Hypothalamus (tissue), 51 donors: ENCODE results near the gene ANP32B.
"Not testable (repeated sequence)": the region's sequence is repeated elsewhere in the genome, so short reads cannot be mapped to it uniquely, and the experiment has no call there.

Experiments
- DNase-seq, 51 donors: peaks; one replicate each; lab custom pipeline; 2025; lab: John Stamatoyannopoulos, UW

ANP32B gene

DNA sequence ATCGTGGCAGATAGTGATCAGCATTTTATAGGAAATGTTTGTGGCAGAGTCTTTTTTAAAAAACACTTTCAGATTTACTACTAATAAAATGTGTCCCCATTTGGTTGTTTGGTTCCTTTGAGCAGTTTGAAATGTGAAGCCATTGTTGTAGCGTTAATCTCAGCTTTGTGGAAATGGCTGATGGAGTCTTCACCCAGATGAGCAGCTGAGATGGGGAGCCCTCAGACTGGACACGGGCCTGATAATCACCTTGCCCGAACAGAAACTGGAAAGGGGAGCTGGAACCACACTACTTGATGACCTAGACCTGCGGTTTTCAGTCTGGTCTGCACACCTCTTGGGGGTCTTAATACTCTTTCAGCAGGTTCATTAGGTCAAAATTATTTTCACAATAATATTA is 20.6 kb upstream of the ANP32B start:
- no peak for DNase-seq

DNA sequence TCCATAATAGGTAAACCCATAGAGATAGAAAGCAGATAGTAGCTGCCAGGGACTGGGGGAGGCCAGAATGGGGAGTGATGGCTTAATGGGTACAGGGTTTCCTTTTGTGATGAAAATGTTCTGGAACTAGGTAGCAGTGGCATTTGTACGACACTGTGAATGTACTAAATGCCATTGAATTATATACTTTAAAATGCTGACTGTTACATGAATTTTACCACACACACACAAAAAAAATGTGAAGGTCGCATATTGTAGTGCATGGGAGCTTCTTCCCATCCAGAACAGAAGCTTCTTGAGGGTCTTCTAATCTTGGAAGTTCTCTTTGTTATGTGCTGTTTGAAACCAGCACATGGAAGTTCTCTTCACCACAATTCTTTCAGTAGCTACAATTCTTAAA is 19.9 kb upstream of the ANP32B start:
- no peak for DNase-seq

DNA sequence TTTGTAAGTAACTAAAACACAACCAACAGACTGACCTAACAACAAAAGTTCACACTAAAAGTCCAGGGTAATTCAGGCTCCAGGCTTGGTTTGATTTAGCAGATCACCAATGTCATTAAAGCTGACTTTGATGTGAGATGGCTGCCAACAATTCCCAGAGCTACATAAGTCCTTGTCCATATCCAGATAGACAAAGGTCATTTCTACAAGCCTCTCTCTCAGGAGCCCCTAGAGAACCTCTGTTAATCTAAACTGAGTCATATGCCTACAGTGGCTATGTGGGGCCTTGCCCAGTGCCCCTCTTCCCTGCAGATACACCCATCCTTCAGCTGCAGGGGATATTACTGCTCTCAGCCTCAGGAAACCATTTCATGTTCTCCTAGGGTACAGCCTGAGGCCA is 18.2 kb upstream of the ANP32B start:
- DNase-seq = no peak

DNA sequence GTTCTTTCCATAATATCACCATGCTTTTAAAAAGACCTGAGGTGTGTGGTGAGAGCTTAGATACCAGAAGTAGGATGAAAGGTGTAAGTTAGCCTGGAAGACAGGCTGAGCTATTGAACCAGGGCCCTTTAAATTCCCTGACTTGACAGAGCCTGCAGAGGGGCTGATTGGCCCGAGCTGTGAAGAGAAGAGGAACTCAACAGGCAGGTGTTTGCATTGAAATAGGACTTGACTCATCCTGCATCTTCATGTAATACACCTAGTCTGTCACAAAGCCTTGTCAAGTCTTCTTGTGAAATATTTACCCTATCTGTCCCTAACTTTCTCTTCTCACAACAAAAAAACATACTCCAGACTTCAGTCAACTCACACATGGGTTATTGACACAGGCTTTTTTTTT is 16.6 kb upstream of the ANP32B start:
- DNase-seq = no peak

DNA sequence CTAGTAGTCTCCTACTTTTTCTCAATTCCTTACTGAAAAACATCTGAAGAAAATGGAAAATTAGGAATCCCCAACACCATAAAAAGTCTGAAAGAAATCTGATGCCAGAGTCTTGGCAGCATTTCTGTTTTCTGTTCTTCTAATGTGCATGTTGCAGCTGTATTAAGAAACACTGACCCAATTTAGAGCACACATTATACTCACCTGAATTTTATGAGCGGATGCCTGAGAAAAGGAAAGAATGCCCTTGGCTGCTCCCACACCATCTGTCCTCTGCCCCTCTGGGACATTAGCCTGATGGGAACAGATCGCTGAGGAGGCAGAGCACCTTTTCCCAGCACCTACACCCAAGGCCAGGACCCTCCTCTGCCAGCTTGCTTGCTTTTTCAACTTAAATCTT is 14.1 kb upstream of the ANP32B start:
- no peak for DNase-seq

DNA sequence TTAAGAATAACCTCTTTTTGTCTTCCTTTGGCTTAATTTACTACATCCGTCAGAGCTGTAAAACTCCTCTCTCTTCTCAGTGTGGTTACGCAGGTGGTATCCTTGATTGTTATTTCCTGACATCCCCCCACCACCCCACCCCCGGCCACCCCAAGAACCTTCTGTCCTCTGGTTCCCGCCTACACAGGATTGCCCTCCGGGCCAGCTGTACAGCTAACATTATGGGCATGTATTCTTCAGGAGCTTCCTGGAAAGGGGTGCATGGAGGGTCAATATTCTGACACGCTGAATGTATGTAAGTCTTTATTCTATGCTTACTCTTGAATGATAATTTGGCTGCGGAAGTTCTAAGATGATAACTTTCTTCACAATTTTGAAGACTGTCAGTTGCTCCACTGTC is 13.0 kb upstream of the ANP32B start:
- no peak for DNase-seq

DNA sequence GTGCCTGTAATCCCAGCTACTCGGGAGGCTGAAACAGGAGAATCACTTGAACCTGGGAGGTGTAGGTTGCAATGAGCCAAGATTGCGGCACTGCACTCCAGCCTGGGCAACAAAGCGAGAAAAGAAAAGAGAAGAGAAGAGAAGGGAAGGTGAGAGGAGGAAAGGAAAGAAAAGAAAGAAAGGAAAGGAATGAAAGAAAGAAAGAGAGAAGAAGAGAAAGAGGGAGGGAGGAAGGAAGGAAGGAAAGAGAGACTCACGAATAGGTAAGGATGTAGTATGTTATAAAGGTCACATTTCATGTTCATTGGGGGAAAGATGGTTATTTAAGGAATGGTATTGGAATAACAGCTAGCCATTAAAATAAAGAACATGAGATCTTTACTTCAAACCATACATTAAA is 10.4 kb upstream of the ANP32B start:
- no peak for DNase-seq

DNA sequence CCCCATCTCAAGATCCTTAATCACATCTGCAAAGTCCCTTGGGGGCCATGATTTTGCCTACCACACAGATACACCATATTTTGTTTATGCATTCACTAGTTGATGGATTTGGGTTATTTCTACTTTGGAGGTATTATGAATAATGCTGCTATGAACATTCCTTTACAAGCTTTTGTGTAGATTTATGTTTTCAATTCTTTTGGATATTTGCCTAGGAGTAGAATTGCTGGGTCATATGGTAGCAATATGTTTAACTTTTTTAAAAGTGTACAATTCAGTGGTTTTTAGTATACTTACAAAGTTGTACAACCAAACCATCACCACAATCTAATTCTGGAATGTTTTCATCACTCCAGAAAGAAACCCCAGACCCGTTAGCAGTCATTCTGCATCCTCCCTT is 7.8 kb upstream of the ANP32B start:
- DNase-seq = no peak

DNA sequence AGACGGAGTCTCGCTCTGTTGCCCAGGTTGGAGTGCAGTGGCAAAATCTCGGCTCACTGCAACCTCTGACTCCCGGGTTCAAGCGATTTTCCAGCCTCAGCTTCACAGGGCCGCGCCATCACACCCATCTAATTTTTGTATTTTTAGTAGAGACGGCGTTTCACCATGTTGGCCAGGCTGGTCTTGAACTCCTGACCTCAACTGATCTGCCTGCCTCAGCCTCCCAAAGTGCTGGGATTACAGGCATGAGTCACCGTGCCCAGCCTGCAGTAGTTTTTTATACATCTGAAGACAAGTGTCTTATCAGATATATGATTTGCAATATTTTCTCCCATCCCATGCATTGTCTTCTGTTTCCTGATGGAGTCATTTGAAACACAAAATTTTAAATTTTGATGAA is 6.5 kb upstream of the ANP32B start:
- not testable (repeated sequence) for DNase-seq

DNA sequence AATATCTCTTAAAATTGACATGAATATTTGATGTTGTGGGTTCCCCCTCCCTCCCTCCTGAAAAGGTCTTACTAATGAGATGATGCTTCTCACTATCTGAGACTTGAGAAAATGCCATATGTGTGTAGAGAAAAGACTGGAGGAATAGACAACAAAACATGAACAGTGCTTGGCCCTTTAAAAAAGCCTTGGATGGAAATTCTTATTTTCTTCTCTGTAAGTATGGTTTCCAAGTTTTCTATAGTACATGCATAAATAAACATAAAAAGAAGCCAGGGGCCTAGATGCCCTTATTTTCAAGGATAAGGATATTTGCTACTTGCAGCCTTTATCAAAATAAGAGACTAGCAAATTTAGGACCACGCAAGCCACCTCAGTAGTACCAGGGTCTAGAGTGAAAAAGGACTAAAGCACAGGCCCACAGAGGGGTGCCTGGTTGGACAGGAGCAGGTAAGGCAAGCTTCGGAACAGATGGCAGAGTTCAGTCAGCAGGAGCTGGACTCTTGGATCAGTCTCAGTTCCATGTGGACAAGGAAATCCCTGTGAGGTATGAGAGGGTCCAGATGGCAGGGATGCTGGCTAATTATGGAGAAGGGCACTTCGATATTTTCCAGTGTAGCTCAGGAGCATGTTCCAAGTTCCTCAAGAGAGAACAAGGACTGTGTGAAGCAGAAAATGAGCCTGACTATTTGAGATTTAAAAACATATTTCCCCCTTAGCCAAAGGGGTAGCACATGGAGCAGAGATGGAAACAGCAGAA is 4.6 kb upstream of the ANP32B start:
- no peak for DNase-seq

DNA sequence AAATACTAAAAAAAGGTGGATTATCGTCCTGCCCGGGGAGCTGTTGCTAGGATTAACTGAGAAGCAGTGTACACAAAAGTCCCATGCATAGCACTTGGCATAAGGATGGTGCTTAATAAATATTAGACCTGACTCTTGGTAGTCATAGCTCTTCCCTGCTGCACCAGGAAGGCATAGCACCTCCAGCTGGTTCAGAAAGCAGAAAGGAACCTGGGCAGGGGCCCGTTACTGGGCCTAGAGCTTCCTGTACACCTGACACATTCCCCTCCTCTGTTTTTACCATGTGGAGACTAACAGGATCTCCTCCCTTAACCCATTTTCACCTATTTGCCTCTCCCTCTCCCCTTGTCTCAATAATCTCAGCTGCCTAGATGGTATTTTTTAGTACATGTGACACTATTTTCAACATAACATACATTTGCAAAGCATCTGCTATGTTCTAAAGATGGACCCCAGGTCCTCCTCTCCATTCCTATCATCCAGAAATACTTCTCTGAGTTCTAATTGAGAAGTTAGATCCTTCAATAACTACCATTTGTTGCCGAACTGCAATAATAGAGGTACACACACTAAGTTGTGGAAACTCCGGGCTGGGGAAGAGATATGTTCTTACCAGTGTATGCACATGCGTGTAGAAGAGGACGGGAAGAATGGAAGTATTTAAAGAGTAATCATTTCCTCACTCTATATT is 3.2 kb upstream of the ANP32B start:
- peak in 1 of 51 donors; percentile 43 for DNase-seq

DNA sequence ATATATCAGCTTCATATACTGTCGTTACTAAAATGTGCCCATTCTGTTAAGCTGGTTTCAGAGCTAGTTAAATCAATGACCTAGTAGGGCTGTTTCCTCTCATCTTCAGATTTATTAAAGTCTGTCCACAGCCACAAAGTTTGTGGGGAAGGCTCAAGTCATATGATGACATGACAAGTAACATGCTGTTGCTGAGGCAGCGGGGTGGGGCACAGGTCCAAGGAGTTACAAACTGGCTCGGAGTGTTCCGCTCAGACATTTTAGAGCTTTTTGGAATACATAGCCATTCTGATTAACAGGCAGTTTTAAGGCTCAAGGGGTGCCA is 2.7 kb upstream of the ANP32B start:
- DNase-seq = peak in 12 of 51 donors; percentile 6 to 49 (median 12)

DNA sequence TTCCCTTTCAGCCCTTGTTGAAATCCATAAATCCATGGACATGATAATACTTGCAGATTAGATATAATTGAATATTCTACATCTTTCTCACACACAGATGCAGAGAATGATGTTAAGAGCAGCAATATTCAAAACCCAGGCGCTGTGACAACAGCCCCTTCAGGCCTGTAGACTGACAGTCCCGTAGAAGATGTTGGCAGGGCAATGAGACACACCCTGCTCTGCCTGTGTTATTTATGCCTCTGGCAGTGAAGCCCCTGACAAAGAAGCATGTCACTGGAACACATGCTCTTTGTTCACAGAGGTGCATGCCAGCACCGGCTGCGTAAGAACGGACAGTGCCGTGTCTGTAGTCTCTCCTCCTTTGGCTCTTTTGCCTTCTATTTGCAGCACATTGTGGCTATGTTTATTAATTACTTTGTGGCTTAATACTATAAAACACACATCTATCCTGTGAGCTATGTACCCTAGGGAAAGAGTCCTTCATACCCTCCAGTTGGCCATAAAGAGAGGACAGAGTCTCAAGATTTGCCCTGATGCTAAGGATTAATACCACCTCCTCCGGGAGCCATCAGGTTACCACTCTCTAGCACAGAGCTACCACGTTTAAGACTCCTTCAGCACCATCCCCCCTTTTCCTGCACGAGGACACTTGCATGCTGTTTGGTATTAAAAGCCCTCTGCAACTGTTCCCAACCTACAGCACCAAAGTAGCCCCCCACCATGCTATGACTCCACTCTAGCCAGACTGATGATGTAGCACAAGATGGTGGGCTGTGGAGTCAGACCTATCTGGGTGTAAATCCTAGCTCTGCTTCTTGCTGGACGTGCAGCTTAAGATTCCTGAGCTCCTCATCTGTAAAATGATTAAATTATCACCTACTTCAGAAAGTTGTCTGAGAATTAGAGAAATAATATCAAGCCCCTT is 2.0 kb upstream of the ANP32B start:
- DNase-seq = peak in 39 of 51 donors; percentile 8 to 80 (median 54)

DNA sequence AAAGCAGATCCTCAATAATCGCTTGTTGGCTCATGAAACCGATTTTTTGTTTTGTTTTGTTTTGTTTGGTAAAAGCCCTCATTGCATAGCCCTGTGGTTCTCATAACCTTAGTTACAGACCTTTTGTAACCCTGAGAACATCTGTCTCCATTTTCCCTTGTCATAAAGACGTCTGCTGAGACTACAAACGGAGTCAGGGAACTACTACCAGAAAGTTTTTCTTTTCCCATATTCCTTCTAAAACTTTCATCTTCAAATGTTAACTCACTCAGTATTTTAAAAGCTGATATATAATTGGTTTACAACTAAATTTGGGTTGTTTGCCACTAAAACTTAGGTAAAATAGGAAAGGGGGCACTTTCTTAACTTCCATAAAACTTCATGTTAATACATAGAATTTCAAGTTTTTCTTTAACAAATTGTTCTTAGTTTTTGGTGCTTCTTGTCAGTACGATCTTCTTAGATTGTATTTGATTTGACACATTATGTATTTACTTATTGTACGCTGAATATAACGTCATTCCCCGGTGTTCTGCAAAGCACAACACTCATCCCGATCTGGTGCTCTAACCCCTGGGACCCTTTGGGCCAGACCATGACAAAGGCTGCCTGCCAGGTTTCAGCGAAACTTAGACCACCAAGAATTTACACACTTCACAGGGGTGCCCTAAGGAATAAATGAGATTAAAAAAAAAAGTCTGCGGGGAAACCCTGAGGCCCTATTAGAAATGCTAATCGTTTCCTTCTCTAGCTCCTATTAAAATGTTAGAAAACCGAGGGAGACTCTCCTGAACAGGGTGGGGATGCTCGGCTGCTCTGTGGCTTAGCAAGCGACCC is 1.1 kb upstream of the ANP32B start:
- peak in 1 of 51 donors; percentile 38 for DNase-seq

DNA sequence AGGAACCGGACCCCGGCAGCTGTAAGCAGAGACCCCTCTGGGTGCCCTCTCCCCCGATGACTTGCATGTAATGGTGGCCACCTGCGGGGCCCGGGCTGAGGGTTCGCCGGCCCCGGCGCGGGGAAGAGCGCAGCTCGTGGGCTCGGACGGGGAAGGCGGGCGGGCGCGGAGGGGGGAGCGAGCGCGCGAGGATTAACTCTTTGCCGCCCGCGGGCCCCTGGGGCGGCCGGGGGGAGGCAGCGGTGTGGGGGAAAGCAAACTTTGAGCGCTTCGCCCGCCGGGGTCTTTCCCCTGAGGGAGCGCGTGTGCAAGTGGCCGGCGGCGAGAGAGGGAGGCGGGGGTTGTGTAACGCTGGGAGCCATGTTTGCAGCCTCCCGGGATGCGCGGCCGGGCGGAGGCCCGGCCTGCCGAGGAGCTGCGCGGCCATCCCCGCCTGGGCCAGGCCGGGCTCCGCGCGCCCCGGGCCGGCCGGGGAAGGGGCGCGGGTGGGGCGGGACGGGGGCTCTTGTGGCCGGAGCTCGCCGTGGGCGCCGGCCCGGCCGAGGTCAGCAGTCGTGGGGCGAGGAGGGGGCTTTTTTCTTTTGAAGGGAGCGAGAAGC is 547 bp downstream of the ANP32B start:
- DNase-seq = peak in 36 of 51 donors; percentile 15 to 86 (median 60)

DNA sequence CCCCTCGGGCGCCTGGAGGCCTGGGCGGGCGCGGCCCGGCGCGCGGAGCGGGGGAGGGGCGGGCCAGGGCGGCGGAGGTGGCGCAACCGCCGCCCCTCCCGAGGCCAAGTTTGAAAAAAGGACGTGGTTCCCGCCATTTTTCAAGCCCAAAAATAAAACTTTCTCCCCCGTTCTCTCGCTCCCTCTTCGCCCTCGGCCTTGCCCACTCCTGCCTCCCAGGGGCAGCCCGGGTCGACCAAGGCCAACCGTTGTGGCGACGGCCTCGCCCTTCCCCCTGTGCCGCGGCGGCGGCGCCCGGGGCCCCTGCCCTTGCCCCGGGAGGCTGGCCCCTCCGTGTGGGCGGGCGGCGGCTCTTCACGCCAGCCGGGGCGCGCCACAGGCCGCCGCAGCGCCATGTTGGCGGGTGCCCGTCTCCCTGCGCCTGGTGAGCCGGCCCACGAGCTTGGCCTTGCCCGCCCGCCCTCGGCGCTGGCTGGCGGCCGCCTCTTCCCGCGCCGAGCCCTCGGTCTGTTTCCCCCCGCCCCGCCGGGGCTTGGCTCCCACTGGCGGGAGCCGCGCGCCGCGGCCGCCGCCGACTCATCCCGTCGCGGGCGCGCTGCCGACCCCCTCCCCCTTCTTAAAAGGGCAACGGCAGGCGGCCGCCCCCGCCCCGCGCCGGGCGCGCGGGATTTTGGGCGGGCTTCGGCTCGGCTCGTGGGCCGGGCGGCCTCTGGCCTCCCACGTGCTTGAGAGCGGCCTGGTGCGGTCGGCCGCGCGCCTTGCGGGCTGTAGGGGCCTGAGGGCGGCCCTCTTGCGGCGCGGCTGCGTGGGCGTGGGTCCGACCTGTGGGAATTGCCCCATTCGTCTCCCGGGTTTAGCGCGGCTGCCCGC is 1.3 kb downstream of the ANP32B start:
- peak in 49 of 51 donors; percentile 20 to 81 (median 60) for DNase-seq

DNA sequence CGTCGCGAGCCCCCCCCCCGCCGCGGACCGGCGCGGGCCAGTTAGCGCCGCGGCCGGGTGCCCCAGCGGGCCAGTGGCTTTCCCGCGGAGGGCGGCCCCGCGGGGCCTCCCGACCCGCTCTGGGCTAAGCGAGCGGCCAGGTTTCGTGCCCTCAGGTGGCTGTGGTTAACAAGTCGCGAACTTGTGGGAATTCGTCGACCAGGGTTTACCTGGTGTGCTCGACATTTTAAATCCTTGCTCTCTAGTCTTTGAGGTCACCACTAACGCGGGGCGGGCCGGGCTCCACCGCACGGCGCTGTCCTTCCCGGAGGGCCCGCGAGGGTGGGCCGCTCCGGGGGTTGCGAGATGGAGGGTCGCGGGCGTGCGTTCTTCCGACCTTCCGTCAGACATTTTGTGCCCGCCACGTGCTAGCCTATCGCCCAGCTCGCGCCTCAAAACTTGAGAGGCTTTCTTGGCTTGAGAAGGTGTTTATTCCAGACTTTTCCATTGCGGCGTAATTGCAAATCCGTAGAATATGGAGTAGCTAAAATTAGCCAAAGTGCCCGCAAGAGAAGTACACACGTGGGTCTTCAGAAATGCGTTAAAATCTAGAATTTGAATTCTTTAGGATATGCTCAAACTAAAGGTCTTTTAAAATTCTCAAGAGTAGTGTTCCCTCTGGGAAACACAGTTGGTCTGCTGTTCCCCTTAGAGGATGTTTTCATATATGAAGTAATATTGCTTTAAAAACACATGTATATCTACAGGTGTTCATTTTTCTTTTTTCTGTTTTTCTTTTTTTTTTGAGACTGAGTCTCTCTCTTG is 2.1 kb downstream of the ANP32B start:
- peak in 5 of 51 donors; percentile 26 to 49 (median 35) for DNase-seq

DNA sequence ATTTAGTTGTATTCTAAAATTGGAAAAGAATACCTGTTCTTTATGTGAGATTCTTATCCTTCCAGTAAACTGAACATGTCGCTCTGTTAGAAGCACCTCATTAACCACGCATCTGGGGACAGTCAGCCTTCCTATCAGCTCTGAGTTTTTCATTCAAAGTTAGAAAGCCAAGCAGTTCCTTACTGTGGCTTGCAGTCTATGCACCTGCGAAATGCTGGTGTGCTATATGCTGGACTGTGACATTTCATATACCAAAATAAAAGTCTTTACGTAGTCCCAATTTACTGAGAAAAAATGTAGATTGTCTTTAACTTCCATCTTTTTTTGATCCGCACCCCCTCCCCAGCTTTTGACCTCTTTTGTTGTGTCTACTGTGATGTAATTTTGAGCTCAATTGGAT is 4.3 kb downstream of the ANP32B start:
- no peak for DNase-seq
